ENCODE data around the gene ERBIN. TPM values are rescaled to one million over a fixed set of nuclear protein-coding genes. Genes with fewer than 3 reads are reported as not detected.
"Not testable (repeated sequence)": the region's sequence is repeated elsewhere in the genome, so short reads cannot be mapped to it uniquely, and the experiment has no call there.

The ERBIN gene
- polyA plus RNA-seq, 1 of the 3 experiments (the other 2 are of a cell fraction) = 10.3 TPM

GRCh38 chr5:66057239-66057638 is 130.9 kb downstream of the ERBIN start:
- DNase-seq = no peak
- no peaks in the 10 kb centered on the region for H3K4me1 ChIP-seq (ENCODE audit: control insufficient read depth in 1 of 2, insufficient read depth in 2 of 2, low read depth in 1 of 2, low read length in 1 of 2)
- H3K79me2 ChIP-seq (ENCODE audit: insufficient read depth) = peaks cover 45% of the 10 kb centered on the region
- H3K27ac ChIP-seq (ENCODE audit: low read depth in 2 of 2, low read length in 1 of 2) = no peak overlapping the region
- no peaks in the 10 kb centered on the region for H4K20me1 ChIP-seq (ENCODE audit: insufficient read depth)
- no peak overlapping the region for H3K4me2 ChIP-seq
- peaks cover 36 to 48% of the 10 kb centered on the region in 2 experiments for H3K36me3 ChIP-seq (replicated peaks in 1 of 2; ENCODE audit: control insufficient read depth in 1 of 2, insufficient read depth in 2 of 2, low read length in 1 of 2)
- ChIA-PET CTCF (no interaction called here), POLR2A (no interaction called here)
- no peaks in the 10 kb centered on the region for H3K9me2 ChIP-seq
- TF ChIP-seq ZBTB33 (IDR thresholded peaks at IDR 0.05; ENCODE audit: borderline replicate concordance, low read depth) (no peak), FOXJ3 (CRISPR knock-in tag; IDR thresholded peaks at IDR 0.05) (no peak), MEF2A (IDR thresholded peaks at IDR 0.05; ENCODE audit: borderline replicate concordance, low read depth) (no peak), PBX3 (IDR thresholded peaks at IDR 0.05) (no peak), FOXM1 (IDR thresholded peaks at IDR 0.05; ENCODE audit: low read depth) (no peak), FOSL2 (IDR thresholded peaks at IDR 0.05; ENCODE audit: borderline replicate concordance, low read depth) (no peak), TCF12 (IDR thresholded peaks at IDR 0.05) (no peak)
- no peaks in the 10 kb centered on the region for H3K9me3 ChIP-seq
- H2AFZ ChIP-seq (ENCODE audit: low read depth) = no peak overlapping the region
- WGBS (ENCODE audit: low lambda C conversion rate) = 94% methylated on average over 1 of the region's 1 CpG
- no peaks in the 10 kb centered on the region for H3K27me3 ChIP-seq (ENCODE audit: insufficient read depth)
- no peak overlapping the region for H3K4me3 ChIP-seq (ENCODE audit: low read depth in 2 of 2, low read length in 1 of 2)
- H3K9ac ChIP-seq = no peak overlapping the region
- peaks cover 10% of the 10 kb centered on the region for H3F3A ChIP-seq (replicated peaks; ENCODE audit: insufficient read depth)

- CTCF ChIA-PET; H3K9ac ChIP-seq; DNase-seq; H3K4me3 ChIP-seq (ENCODE audit: low read depth in 2 of 2, low read length in 1 of 2); POLR2A ChIA-PET; H3K9me2 ChIP-seq; H3K4me2 ChIP-seq; H3K27ac ChIP-seq (ENCODE audit: low read depth in 2 of 2, low read length in 1 of 2); H4K20me1 ChIP-seq (ENCODE audit: insufficient read depth); H3K27me3 ChIP-seq (ENCODE audit: insufficient read depth); H3F3A ChIP-seq (replicated peaks; ENCODE audit: insufficient read depth); H3K4me1 ChIP-seq (ENCODE audit: control insufficient read depth in 1 of 2, insufficient read depth in 2 of 2, low read depth in 1 of 2, low read length in 1 of 2); H2AFZ ChIP-seq (ENCODE audit: low read depth); H3K9me3 ChIP-seq: not testable (repeated sequence)
- Histone ChIP-seq H3K79me2 (ENCODE audit: insufficient read depth) (peaks cover 81% of the 10 kb centered on the region), H3K36me3 (replicated peaks in 1 of 2; ENCODE audit: control insufficient read depth in 1 of 2, insufficient read depth in 2 of 2, low read length in 1 of 2) (peaks cover 13 to 26% of the 10 kb centered on the region in 2 experiments)
- 91% methylated on average over 3 of the region's 3 CpGs for WGBS (ENCODE audit: low lambda C conversion rate)
These were observed 134.9 kb downstream of the ERBIN start for GRCh38 chr5:66061320-66061719.

- H4K20me1 ChIP-seq (ENCODE audit: insufficient read depth); H3K9me2 ChIP-seq; H3K4me3 ChIP-seq (ENCODE audit: low read depth in 2 of 2, low read length in 1 of 2); H3K4me1 ChIP-seq (ENCODE audit: control insufficient read depth in 1 of 2, insufficient read depth in 2 of 2, low read depth in 1 of 2, low read length in 1 of 2); H3F3A ChIP-seq (replicated peaks; ENCODE audit: insufficient read depth); POLR2A ChIA-PET; H3K4me2 ChIP-seq; H3K9ac ChIP-seq; H3K27me3 ChIP-seq (ENCODE audit: insufficient read depth); DNase-seq; H3K9me3 ChIP-seq; CTCF ChIA-PET; H2AFZ ChIP-seq (ENCODE audit: low read depth); H3K27ac ChIP-seq (ENCODE audit: low read depth in 2 of 2, low read length in 1 of 2): not testable (repeated sequence)
- peaks cover 14 to 30% of the 10 kb centered on the region in 2 experiments for H3K36me3 ChIP-seq (replicated peaks in 1 of 2; ENCODE audit: control insufficient read depth in 1 of 2, insufficient read depth in 2 of 2, low read length in 1 of 2)
- 93% methylated on average over 8 of the region's 13 CpGs for WGBS (ENCODE audit: low lambda C conversion rate)
- H3K79me2 ChIP-seq (ENCODE audit: insufficient read depth) = peaks cover 72% of the 10 kb centered on the region
These were observed 136.7 kb downstream of the ERBIN start for GRCh38 chr5:66063061-66063460.

Measured in SK-N-SH (cell line).